Naive thymus-derived CD4-positive, alpha-beta T cell (primary cell): ENCODE measurements around the gene CCT2. TPM values are rescaled to one million over a fixed set of nuclear protein-coding genes. Genes with fewer than 3 reads are reported as not detected.

Source experiments
- microRNA-seq: library from miRNA; unstranded; fragments of <30 nt; microRNA quantifications from one replicate; pipeline ENCODE4 v1.2.0, GENCODE V29; 2022; ENCODE audit warnings: borderline microRNAs expressed
- polyA plus RNA-seq, 2 donors: library from polyadenylated mRNA; unstranded; fragments of 300-500 nt; fragmentation: Illumina TruSeq; gene quantifications; one replicate each; pipeline ENCODE4 v1.2.3, GENCODE V29; 2021
- total RNA-seq, 6 experiments: library from RNA in 5 of 6; stranded (reverse) in 5 of 6; gene quantifications; 1 replicate in 5 of 6; 2 replicates in 1 of 6; pipeline ENCODE4 v1.2.3 and lab custom pipeline; 2021 to 2026

The CCT2 gene
- total and polyA plus RNA-seq, 7 experiments from 2014 or later = 106 to 200 (median 156) TPM

Small RNAs within 50 kb of the gene (microRNA-seq; reads per million reads assigned to microRNA genes)
- not detected for gene MIR3913-1
- gene MIR3913-2 = not detected

Other genes starting within 250 kb of the CCT2 start
- gene LYZ, start 237.1 kb upstream of the CCT2 start, total RNA-seq = 1,000 to 10,000 TPM in 1 of 5 experiments, 100 to 1,000 TPM in 1, 10 to 100 TPM in 2, 1 to 10 TPM in 1; 1.1 to 2,445 (median 48.5) TPM
- 1 to 10 TPM; 1.7 to 5.7 TPM for gene LYZ, start 237.1 kb upstream of the CCT2 start, polyA plus RNA-seq
- gene YEATS4, start 225.7 kb upstream of the CCT2 start, total RNA-seq = 10 to 100 TPM; 16.5 to 34.9 (median 21.4) TPM
- 10 to 100 TPM; 55.4 to 61.0 TPM for gene YEATS4, start 225.7 kb upstream of the CCT2 start, polyA plus RNA-seq
- 10 to 100 TPM; 17.5 to 30.1 (median 24.0) TPM for gene FRS2, start 115.1 kb upstream of the CCT2 start, total RNA-seq
- 10 to 100 TPM; 11.0 to 14.9 TPM for gene FRS2, start 115.1 kb upstream of the CCT2 start, polyA plus RNA-seq
- gene LRRC10, start 25.4 kb downstream of the CCT2 start, total RNA-seq = not detected
- not detected for gene LRRC10, start 25.4 kb downstream of the CCT2 start, polyA plus RNA-seq
- gene BEST3, start 113.8 kb downstream of the CCT2 start, total RNA-seq = not detected
- gene BEST3, start 113.8 kb downstream of the CCT2 start, polyA plus RNA-seq = not detected
- gene RAB3IP, start 153.4 kb downstream of the CCT2 start, total RNA-seq = 10 to 100 TPM; 23.5 to 29.7 (median 23.7) TPM
- gene RAB3IP, start 153.4 kb downstream of the CCT2 start, polyA plus RNA-seq = 10 to 100 TPM; 28.0 to 34.0 TPM
- under 1 TPM in 1 of 5 experiments, not detected in 4; 0.24 TPM for gene MYRFL, start 239.8 kb downstream of the CCT2 start, total RNA-seq
- gene MYRFL, start 239.8 kb downstream of the CCT2 start, polyA plus RNA-seq = not detected